ENCODE data around the gene TPRA1. TPM values are rescaled to one million over a fixed set of nuclear protein-coding genes. Genes with fewer than 3 reads are reported as not detected.

TPRA1 gene
- total RNA-seq, 1 experiment from 2014 or later, result 35.1 TPM

DNA sequence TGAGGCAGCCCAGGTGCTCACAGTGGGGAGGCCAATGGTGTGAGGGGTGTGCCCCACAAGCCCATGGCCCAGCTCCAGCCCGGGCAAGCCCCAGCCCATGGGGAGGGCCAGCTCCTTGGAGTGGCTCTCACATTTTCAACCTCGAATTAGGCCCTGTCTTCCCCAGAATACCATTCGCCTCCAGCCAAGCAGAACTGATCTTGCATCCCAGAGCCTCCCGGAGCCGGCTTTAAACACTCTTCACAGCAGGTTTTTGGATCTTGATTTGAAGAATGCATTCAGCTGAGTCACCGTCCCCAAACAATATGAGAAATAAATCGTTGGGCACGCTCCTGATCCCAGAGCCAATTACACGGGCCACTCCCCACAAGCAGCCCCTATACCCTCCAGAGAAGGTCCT lies 23.7 kb downstream of the TPRA1 start:
- no peak overlapping the region for H3K9ac ChIP-seq (ENCODE audit: low read length)
- H3K27ac ChIP-seq (ENCODE audit: low read depth, low read length), result no peak overlapping the region
- no TSS peak for BruUV-seq (replicated peaks)
- no peak overlapping the region for H2AFZ ChIP-seq (ENCODE audit: low read depth, low read length, poor library complexity, severe bottlenecking)
- no peaks in the 10 kb centered on the region for H3K4me1 ChIP-seq (ENCODE audit: control insufficient read depth in 1 of 2, insufficient read depth in 2 of 2, low read length in 2 of 2)
- H3K27me3 ChIP-seq (ENCODE audit: insufficient read depth, low read length), result no peaks in the 10 kb centered on the region
- TF ChIP-seq, protein P1, sequence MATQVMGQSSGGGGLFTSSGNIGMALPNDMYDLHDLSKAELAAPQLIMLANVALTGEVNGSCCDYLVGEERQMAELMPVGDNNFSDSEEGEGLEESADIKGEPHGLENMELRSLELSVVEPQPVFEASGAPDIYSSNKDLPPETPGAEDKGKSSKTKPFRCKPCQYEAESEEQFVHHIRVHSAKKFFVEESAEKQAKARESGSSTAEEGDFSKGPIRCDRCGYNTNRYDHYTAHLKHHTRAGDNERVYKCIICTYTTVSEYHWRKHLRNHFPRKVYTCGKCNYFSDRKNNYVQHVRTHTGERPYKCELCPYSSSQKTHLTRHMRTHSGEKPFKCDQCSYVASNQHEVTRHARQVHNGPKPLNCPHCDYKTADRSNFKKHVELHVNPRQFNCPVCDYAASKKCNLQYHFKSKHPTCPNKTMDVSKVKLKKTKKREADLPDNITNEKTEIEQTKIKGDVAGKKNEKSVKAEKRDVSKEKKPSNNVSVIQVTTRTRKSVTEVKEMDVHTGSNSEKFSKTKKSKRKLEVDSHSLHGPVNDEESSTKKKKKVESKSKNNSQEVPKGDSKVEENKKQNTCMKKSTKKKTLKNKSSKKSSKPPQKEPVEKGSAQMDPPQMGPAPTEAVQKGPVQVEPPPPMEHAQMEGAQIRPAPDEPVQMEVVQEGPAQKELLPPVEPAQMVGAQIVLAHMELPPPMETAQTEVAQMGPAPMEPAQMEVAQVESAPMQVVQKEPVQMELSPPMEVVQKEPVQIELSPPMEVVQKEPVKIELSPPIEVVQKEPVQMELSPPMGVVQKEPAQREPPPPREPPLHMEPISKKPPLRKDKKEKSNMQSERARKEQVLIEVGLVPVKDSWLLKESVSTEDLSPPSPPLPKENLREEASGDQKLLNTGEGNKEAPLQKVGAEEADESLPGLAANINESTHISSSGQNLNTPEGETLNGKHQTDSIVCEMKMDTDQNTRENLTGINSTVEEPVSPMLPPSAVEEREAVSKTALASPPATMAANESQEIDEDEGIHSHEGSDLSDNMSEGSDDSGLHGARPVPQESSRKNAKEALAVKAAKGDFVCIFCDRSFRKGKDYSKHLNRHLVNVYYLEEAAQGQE (IDR thresholded peaks at IDR 0.05; ENCODE audit: low read depth), result no peak
- TF ChIP-seq EZH2phosphoT487 (IDR thresholded peaks at IDR 0.05; ENCODE audit: borderline replicate concordance) (no peak), SRF (IDR thresholded peaks at IDR 0.05; ENCODE audit: low read depth) (no peak), TCF7L2 (IDR thresholded peaks at IDR 0.05; ENCODE audit: borderline replicate concordance, extremely low read depth, insufficient read depth, insufficient read length) (no peak), FOSL1 (IDR thresholded peaks at IDR 0.05; ENCODE audit: low read depth) (no peak), YY1 (IDR thresholded peaks at IDR 0.05; ENCODE audit: extremely low read depth, insufficient replicate concordance, low read depth, low read length) (no peak), SP1 (IDR thresholded peaks at IDR 0.05; ENCODE audit: low read depth) (no peak), SIN3A (IDR thresholded peaks at IDR 0.05; ENCODE audit: low read depth) (no peak), ZNF274 (IDR thresholded peaks at IDR 0.05; ENCODE audit: low read depth, low read length) (no peak), ZFX (IDR thresholded peaks at IDR 0.05) (no peak), POLR2AphosphoS5 (IDR thresholded peaks at IDR 0.05; ENCODE audit: low read depth, low read length) (no peak), ELF1 (IDR thresholded peaks at IDR 0.05; ENCODE audit: borderline replicate concordance, low read depth) (no peak), POLR2A (IDR thresholded peaks at IDR 0.05; ENCODE audit: borderline replicate concordance, extremely low read depth, insufficient read depth, insufficient read length) (no peak), EZH2 (IDR thresholded peaks at IDR 0.05) (no peak)
- TF ChIP-seq, protein P2, sequence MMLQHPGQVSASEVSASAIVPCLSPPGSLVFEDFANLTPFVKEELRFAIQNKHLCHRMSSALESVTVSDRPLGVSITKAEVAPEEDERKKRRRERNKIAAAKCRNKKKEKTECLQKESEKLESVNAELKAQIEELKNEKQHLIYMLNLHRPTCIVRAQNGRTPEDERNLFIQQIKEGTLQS (IDR thresholded peaks at IDR 0.05), result no peak
- TF ChIP-seq, protein P3, sequence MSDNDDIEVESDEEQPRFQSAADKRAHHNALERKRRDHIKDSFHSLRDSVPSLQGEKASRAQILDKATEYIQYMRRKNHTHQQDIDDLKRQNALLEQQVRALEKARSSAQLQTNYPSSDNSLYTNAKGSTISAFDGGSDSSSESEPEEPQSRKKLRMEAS (IDR thresholded peaks at IDR 0.05), result no peak
- TF ChIP-seq, protein P4, sequence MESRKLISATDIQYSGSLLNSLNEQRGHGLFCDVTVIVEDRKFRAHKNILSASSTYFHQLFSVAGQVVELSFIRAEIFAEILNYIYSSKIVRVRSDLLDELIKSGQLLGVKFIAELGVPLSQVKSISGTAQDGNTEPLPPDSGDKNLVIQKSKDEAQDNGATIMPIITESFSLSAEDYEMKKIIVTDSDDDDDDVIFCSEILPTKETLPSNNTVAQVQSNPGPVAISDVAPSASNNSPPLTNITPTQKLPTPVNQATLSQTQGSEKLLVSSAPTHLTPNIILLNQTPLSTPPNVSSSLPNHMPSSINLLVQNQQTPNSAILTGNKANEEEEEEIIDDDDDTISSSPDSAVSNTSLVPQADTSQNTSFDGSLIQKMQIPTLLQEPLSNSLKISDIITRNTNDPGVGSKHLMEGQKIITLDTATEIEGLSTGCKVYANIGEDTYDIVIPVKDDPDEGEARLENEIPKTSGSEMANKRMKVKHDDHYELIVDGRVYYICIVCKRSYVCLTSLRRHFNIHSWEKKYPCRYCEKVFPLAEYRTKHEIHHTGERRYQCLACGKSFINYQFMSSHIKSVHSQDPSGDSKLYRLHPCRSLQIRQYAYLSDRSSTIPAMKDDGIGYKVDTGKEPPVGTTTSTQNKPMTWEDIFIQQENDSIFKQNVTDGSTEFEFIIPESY (IDR thresholded peaks at IDR 0.05; ENCODE audit: extremely low read depth, insufficient replicate concordance, low read length), result no peak
- H3K79me2 ChIP-seq (ENCODE audit: insufficient read depth, low read length), result no peaks in the 10 kb centered on the region
- no peaks in the 10 kb centered on the region for H3K36me3 ChIP-seq (ENCODE audit: control insufficient read depth in 1 of 2, insufficient read depth in 2 of 2, low read length in 2 of 2)
- CTCF ChIA-PET, result no interaction called here
- no peaks in the 10 kb centered on the region for H3K9me3 ChIP-seq (ENCODE audit: control insufficient read depth in 1 of 2, insufficient read depth in 1 of 2, low read depth in 1 of 2, low read length in 2 of 2)
- DNase-seq (ENCODE audit: low read depth, low spot score) (no peak), ATAC-seq (no peak)
- H3K4me3 ChIP-seq (replicated peaks in 1 of 2; ENCODE audit: low read depth in 1 of 2, low read length in 2 of 2), result no peak overlapping the region
- intact Hi-C loops (cut with micrococcal nuclease), result no loop called here
- H3K4me2 ChIP-seq (ENCODE audit: low read length), result no peak overlapping the region
- RAD21 ChIA-PET (ENCODE audit: low non-redundant PET in 1 of 2, low total read pairs in 2 of 2, uncharacterized antibody in 2 of 2, unreplicated experiment in 2 of 2), result no interaction called here
- H4K20me1 ChIP-seq (ENCODE audit: insufficient read depth), result no peaks in the 10 kb centered on the region
- H3K9me2 ChIP-seq (ENCODE audit: insufficient read depth), result no peaks in the 10 kb centered on the region
- POLR2A ChIA-PET, result no interaction called here
